Activated CD4-positive, alpha-beta T cell treated with anti-CD3 and anti-CD28 coated beads, Interleukin-2, amount 10 ng/mL, durations not matched to agents 7 days and 5 days (primary cell): ENCODE measurements around the gene ZNHIT6. TPM values are rescaled to one million over a fixed set of nuclear protein-coding genes. Genes with fewer than 3 reads are reported as not detected.
"Not testable (repeated sequence)": the region's sequence is repeated elsewhere in the genome, so short reads cannot be mapped to it uniquely, and the experiment has no call there.

ENCODE experiments used
- CTCF ChIA-PET: fragments of 350-600 bp; sonication (Branson Sonifier 250); formaldehyde crosslinking; loops from one replicate; lab custom pipeline; 2021; ENCODE audit warnings: antibody characterized with exemption; lab: Charles Lee
- POLR2A ChIA-PET: fragments of 350-600 bp; sonication (Branson Sonifier 250); formaldehyde crosslinking; loops from one replicate; lab custom pipeline; 2021; ENCODE audit warnings: antibody characterized with exemption; lab: Charles Lee
- DNase-seq: peaks from one replicate; pipeline ENCODE4 v3.0.0-alpha.2; 2020
- H3K27ac Mint-ChIP-seq: one replicate; pipeline ENCODE4 v1.8.0; 2021; ENCODE audit warnings: mild to moderate bottlenecking, moderate library complexity, mixed read lengths
- H3K27me3 Mint-ChIP-seq: one replicate; pipeline ENCODE4 v1.8.0; 2021; ENCODE audit warnings: mixed read lengths
- H3K36me3 Mint-ChIP-seq: one replicate; pipeline ENCODE4 v1.8.0; 2021; ENCODE audit warnings: low read depth, mixed read lengths
- H3K4me1 Mint-ChIP-seq: one replicate; pipeline ENCODE4 v1.8.0; 2021; ENCODE audit warnings: mixed read lengths
- H3K4me3 Mint-ChIP-seq: one replicate; pipeline ENCODE4 v1.8.0; 2021; ENCODE audit warnings: mild to moderate bottlenecking, moderate library complexity, mixed read lengths
- H3K9me3 Mint-ChIP-seq: one replicate; pipeline ENCODE4 v1.8.0; 2021; ENCODE audit warnings: mixed read lengths
- total RNA-seq, 2 experiments: library from RNA; stranded (reverse); gene quantifications; one replicate each; pipeline ENCODE4 v1.2.3, GENCODE V29; 2021

Gene ZNHIT6, protein sequence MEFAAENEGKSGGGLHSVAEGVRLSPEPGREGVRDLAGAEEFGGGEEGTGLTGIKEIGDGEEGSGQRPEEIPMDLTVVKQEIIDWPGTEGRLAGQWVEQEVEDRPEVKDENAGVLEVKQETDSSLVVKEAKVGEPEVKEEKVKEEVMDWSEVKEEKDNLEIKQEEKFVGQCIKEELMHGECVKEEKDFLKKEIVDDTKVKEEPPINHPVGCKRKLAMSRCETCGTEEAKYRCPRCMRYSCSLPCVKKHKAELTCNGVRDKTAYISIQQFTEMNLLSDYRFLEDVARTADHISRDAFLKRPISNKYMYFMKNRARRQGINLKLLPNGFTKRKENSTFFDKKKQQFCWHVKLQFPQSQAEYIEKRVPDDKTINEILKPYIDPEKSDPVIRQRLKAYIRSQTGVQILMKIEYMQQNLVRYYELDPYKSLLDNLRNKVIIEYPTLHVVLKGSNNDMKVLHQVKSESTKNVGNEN
- 10 to 100 TPM; 16.9 to 20.3 TPM for total RNA-seq

DNA sequence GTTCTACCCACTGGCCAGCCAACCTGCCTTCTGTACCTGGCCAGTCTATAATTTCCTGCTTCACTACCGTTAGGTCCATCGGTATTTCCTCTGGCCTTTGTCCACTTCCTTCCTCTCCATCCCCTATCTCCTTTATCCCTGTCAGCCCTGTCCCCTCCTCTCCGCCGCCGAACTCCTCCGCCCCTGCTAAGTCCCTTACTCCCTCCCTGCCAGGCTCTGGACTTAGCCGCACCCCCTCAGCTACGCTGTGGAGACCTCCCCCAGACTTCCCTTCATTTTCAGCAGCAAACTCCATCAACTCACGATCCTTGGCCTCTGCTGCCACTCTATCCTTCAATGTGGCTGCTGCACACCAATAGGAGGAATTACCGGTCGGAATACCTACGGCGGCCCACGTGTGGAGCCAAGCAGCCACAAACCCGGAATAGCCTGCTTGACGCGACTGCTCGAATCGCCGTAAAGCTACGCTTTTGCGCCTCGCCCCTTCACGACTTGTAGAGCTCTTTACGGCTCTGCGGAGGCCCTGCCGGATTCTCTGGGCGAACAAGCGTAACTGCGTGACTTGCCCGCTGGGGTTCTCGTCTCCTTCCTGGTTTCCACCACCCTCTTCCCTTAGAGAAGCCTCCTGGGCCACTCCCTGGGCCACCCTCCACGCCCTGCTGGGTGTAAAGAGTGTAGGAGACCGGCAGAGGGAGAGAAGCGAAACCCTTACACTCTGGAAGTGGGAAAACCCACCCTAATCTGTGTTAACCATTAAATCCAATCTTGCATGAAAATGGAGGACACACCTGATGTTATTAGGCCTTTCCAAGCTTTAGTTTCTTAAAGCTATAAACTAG, at the start of gene ZNHIT6:
TSS of gene ZNHIT6 (minus strand) at position 444 of the 839 bp plus-strand sequence. CDS start at position 295, 149 bp downstream.
- H3K4me1 Mint-ChIP-seq: peaks cover 21% of the 10 kb centered on the region
- POLR2A ChIA-PET: interaction anchor here (0.6 kb wide), 1 partner anchor 1133 kb away, joined by 3 read pairs; no protein-coding TSS in a partner anchor
- peak; percentile 92 for DNase-seq
- no peaks in the 10 kb centered on the region for H3K9me3 Mint-ChIP-seq
- H3K27ac Mint-ChIP-seq: no peak within 1 kb of the TSS
- H3K27me3 Mint-ChIP-seq: no peaks in the 10 kb centered on the region
- CTCF ChIA-PET: interaction anchor here (0.6 to 2.1 kb wide), 6 partner anchors 9 to 90 kb away, joined by 3 to 6 read pairs (median 3); no protein-coding TSS in a partner anchor
- peaks cover 27% of the 10 kb centered on the region for H3K36me3 Mint-ChIP-seq
- H3K4me3 Mint-ChIP-seq: no peak within 1 kb of the TSS

DNA sequence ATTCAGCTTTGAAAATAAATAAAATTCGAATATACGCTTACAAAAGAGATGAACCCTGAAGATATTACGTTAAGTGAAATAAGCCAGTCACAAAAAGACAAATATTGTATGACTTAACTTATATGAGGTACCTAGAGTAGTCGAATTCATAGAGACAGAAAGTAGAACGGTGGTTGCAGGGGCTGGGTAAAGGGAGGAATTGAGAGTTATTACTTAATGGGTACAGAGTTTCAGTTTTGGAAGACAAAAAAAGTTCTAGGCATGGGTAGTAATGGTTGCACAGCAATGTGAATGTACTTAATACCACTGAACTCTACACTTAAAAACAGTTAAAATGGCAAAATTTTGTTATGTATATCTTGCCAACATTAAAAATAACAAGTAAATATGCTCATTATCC, 48.6 kb upstream of the ZNHIT6 start:
- CTCF ChIA-PET: no interaction called here
- no peak for DNase-seq
- H3K4me1 Mint-ChIP-seq: no peaks in the 10 kb centered on the region
- POLR2A ChIA-PET: no interaction called here
- H3K9me3 Mint-ChIP-seq: no peaks in the 10 kb centered on the region
- H3K27me3 Mint-ChIP-seq: no peaks in the 10 kb centered on the region
- H3K36me3 Mint-ChIP-seq: no peaks in the 10 kb centered on the region
- no peak overlapping the region for H3K27ac Mint-ChIP-seq
- H3K4me3 Mint-ChIP-seq: no peak overlapping the region

DNA sequence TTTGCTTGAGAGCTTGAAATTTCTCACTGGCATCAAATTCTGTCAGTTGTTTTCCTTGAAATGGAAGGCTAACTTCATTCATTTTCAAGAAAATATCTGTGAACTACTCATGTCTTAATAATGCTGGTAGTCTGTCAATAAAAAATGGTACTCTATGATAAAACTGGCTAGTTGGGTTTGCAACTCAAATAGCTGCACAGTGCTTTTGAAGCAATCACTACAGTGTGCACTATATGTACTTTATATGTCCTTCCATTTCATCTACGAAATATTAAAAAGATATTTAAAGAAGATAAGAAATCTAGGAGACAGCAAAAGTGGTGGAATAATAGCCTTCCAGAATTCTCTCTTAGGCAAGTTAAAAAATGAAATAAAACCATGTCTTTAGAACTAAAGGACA, 39.9 kb upstream of the ZNHIT6 start:
- no peak for DNase-seq
- ChIA-PET CTCF (no interaction called here), POLR2A (no interaction called here)
- Mint-ChIP-seq H3K4me3 (no peak overlapping the region), H3K4me1 (no peaks in the 10 kb centered on the region), H3K27ac (no peak overlapping the region), H3K36me3 (no peaks in the 10 kb centered on the region), H3K9me3 (no peaks in the 10 kb centered on the region), H3K27me3 (no peaks in the 10 kb centered on the region)

DNA sequence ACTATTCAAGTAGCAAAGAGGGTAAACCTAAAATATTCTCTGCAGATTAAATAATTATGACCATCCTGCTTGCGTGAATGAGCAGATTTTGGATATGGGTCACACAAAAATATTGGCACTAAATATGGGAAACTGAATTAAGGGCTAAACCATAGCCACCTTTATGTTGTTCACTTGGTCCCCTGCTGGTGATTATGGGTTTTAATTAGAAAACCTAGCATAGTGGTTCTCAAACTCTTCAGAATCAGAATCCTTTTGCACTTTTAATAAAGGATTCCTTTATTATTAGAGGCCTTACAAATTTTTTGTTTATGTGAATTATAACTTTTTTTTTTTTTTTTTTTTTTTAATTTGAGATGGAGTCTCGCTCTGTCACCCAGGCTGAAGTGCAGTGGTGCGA, 38.5 kb upstream of the ZNHIT6 start:
- no peak overlapping the region for H3K27ac Mint-ChIP-seq
- ChIA-PET CTCF (no interaction called here), POLR2A (no interaction called here)
- no peaks in the 10 kb centered on the region for H3K9me3 Mint-ChIP-seq
- no peaks in the 10 kb centered on the region for H3K4me1 Mint-ChIP-seq
- H3K27me3 Mint-ChIP-seq: peaks cover 1% of the 10 kb centered on the region
- H3K4me3 Mint-ChIP-seq: no peak overlapping the region
- H3K36me3 Mint-ChIP-seq: no peaks in the 10 kb centered on the region
- DNase-seq: no peak

DNA sequence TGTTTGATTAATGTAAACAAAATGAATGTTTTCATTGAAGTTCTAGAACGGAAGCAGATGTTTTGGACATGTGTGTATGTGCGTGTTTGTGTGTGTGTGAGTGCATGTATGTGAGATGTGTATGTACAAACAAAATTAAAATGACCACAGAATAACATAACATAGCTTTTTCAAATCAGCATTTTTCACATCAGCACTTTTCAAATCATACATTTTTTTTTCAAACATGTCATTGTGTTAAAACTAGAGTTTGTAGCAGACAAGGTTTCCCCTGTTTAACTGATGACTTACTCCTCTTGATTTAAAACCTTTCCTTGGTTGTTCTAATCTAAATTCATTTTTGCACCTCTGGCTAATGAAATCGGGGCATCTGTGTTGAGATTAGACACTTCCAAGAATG, 35.6 kb upstream of the ZNHIT6 start:
- H3K9me3 Mint-ChIP-seq: no peaks in the 10 kb centered on the region
- no peak overlapping the region for H3K4me3 Mint-ChIP-seq
- H3K27ac Mint-ChIP-seq: no peak overlapping the region
- DNase-seq: no peak
- H3K36me3 Mint-ChIP-seq: no peaks in the 10 kb centered on the region
- H3K27me3 Mint-ChIP-seq: peaks cover 3% of the 10 kb centered on the region
- H3K4me1 Mint-ChIP-seq: no peaks in the 10 kb centered on the region
- CTCF ChIA-PET: no interaction called here
- POLR2A ChIA-PET: no interaction called here

DNA sequence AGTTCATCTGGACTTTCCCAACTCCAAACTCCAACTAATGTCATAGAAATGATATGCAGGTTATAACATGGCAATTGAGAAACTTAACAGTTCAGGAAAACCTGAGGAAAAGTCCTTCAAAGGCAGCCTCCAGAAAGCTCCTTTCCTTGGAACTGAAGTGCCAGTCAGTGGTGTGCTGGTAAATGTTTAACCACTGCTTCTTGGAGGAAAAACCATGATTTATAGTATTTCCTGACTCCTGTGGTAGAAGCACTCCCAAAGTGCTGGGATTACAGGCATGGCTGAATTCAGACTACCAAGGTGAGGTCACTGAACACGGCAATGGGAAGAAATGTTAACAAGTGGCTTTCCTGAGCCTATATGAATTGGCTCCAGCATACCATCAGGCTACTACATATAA, 26.7 kb upstream of the ZNHIT6 start:
- Mint-ChIP-seq H3K27me3 (peaks cover 9% of the 10 kb centered on the region), H3K9me3 (no peaks in the 10 kb centered on the region), H3K4me3 (no peak overlapping the region), H3K4me1 (no peaks in the 10 kb centered on the region), H3K36me3 (no peaks in the 10 kb centered on the region), H3K27ac (no peak overlapping the region)
- DNase-seq: no peak
- ChIA-PET CTCF (no interaction called here), POLR2A (no interaction called here)

DNA sequence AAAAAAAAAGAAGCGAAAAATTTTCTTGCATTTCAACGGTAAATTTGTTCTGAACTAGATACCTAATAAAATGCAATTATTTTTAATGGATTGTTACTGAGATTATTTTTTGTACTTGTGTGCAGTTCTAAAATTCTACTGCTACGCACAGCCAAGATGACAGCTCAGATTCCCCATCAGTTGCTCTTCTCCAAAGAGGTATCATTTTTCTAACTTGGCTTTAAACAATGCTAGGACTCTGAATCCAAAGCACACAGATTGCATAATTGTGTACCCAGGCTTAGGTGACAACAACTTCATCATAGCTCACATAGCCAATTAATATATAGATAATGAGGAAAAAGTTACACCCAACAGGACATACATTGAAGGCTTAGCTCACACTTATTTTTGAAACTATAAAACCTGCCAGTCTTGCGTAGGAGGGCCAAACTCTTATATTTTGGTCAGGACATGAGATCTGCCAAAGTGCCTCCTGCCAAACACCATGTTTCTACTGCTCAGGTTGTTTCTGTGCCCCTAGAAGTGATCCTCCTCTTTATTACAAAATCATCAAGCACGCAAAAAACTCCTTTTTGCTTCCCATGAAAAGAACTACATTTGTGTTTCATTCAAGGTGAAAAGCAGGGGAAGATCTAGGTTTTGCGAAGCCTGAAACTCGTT, 10.6 kb upstream of the ZNHIT6 start:
- CTCF ChIA-PET: no interaction called here
- no peak for DNase-seq
- peaks cover 20% of the 10 kb centered on the region for H3K9me3 Mint-ChIP-seq
- peaks cover 4% of the 10 kb centered on the region for H3K4me1 Mint-ChIP-seq
- POLR2A ChIA-PET: interaction anchor here (0.6 kb wide), 1 partner anchor 64 kb away, joined by 7 read pairs; no protein-coding TSS in a partner anchor
- H3K27ac Mint-ChIP-seq: no peak overlapping the region
- peaks cover 8% of the 10 kb centered on the region for H3K27me3 Mint-ChIP-seq
- H3K4me3 Mint-ChIP-seq: no peak overlapping the region
- H3K36me3 Mint-ChIP-seq: no peaks in the 10 kb centered on the region

DNA sequence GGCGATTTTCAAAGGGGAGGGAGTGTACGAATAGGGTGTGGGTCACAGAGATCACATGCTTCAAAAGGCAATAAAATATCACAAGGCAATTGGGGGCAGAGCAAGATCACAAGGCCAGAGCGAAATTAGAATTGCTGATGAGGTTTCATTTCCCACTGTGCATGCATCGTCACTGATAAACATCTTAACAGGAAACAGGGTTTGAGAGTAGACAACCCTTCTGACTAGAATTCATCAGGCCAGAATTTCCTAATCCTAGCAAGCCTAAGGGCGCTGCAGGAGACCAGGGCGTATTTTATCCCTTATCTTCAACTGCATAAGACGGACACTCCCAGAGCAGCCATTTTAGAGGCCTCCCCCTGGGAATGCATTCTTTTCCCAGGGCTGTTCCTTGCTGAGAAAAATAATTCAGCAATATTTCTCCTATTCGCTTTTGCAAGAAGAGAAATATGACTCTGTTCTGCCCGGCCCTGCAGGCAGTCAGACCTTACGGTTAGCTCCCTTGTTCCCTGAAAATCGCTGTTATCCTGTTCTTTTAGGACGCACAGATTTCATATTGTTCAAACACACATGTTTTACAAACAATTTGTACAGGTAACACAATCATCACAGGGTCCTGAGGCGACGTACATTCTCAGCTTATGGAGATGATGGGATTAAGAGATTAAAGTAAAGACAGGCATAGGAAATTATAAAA, 6.3 kb upstream of the ZNHIT6 start:
- CTCF ChIA-PET, H3K27ac Mint-ChIP-seq, POLR2A ChIA-PET, H3K4me1 Mint-ChIP-seq, H3K4me3 Mint-ChIP-seq, H3K27me3 Mint-ChIP-seq, H3K36me3 Mint-ChIP-seq, DNase-seq: not testable (repeated sequence)
- H3K9me3 Mint-ChIP-seq: peaks cover 17% of the 10 kb centered on the region

DNA sequence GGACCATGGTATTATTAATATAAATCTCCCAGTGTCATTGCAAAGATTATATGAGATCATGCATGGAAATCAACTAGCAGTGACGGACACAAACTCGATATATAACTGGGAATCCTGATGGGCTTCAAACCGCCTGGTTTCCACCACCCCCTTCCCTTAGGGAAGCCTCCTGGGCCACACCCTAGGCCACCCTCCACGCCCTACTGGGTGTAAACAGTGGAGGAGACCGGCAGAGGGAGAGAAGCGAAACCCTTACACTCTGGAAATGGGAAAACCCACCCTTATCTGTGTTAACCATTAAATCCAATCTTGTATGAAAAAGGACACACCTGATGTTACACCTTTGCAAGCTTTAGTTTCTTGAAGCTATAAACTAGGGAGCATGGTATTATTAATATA, 595 bp upstream of the ZNHIT6 start:
- no peaks in the 10 kb centered on the region for H3K9me3 Mint-ChIP-seq
- H3K27me3 Mint-ChIP-seq: no peaks in the 10 kb centered on the region
- no peak overlapping the region for H3K27ac Mint-ChIP-seq
- POLR2A ChIA-PET: no interaction called here
- H3K4me3 Mint-ChIP-seq: no peak overlapping the region
- peaks cover 15% of the 10 kb centered on the region for H3K4me1 Mint-ChIP-seq
- CTCF ChIA-PET: interaction anchor here (0.9 to 2.1 kb wide), 5 partner anchors 9 to 30 kb away, joined by 3 to 6 read pairs (median 3); no protein-coding TSS in a partner anchor
- DNase-seq: no peak
- H3K36me3 Mint-ChIP-seq: peaks cover 21% of the 10 kb centered on the region

DNA sequence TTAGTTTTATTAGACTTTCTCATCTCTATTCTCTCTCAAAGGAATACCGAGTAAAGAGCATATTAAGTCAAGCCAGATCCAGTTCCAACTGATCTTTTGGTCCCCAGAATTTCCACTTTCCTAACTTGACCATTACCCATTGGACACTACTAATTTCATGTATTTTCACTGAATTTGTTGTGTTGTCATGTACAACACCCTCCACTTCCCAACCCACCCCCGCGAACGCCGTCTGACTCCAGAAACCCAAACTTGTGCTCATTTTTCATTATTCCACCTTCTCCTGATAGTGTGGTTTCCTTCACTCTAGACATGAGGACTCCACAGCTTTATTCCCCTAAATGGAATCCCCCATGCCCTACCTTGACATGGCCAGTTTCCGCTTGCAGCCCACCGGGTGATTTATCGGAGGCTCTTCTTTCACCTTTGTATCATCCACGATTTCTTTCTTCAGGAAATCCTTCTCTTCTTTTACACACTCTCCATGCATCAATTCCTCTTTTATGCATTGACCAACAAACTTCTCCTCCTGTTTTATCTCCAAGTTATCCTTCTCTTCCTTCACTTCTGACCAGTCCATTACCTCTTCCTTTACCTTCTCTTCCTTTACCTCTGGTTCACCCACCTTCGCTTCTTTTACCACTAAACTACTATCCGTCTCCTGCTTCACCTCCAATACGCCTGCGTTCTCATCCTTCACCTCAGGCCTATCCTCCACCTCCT, 805 bp downstream of the ZNHIT6 start:
- peaks cover 24% of the 10 kb centered on the region for H3K4me1 Mint-ChIP-seq
- no peak overlapping the region for H3K4me3 Mint-ChIP-seq
- no peaks in the 10 kb centered on the region for H3K9me3 Mint-ChIP-seq
- ChIA-PET POLR2A (no interaction called here), CTCF (interaction anchor here (0.6 to 2.1 kb wide), 3 partner anchors 8 to 89 kb away, joined by 3 to 6 read pairs (median 3); no protein-coding TSS in a partner anchor)
- DNase-seq: no peak
- H3K27ac Mint-ChIP-seq: no peak overlapping the region
- H3K27me3 Mint-ChIP-seq: no peaks in the 10 kb centered on the region
- peaks cover 31% of the 10 kb centered on the region for H3K36me3 Mint-ChIP-seq

DNA sequence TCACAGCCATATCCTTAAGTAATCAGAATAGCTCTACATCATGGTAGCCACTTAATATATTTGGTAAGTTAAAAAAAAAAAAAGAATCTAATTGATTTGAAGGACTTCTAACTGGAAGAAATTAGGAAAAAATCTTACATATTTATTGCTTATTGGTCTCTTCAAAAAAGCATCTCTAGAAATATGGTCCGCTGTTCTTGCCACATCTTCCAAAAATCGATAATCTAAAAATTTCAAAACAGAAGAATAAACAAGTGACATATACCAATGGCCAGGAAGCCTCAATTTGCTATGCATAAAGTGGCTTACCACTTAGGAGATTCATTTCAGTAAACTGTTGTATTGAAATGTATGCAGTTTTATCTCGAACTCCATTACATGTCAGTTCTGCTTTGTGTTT, 2.3 kb downstream of the ZNHIT6 start:
- H3K36me3 Mint-ChIP-seq: peaks cover 43% of the 10 kb centered on the region
- no peak for DNase-seq
- ChIA-PET CTCF (no interaction called here), POLR2A (no interaction called here)
- H3K9me3 Mint-ChIP-seq: no peaks in the 10 kb centered on the region
- H3K27me3 Mint-ChIP-seq: no peaks in the 10 kb centered on the region
- peaks cover 24% of the 10 kb centered on the region for H3K4me1 Mint-ChIP-seq
- no peak overlapping the region for H3K27ac Mint-ChIP-seq
- H3K4me3 Mint-ChIP-seq: no peak overlapping the region

DNA sequence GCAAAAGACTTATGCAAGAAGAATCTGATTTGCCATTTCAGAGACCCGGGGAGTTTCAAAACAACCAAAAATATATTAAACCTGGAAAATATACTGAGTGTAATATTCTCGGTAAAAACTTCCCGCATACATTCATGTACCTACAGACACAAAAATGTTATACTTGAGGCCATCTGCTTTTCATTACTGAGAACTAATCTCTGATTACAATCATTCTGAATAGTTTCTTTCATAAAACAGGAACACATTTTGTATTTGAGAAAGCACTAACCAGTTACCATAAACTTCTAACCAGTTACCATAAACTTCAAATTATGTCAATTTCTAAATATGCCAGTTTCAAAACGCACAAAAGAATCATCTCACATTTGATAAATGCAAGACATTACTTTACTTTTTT, 7.8 kb downstream of the ZNHIT6 start:
- Mint-ChIP-seq H3K27me3 (no peaks in the 10 kb centered on the region), H3K4me3 (no peak overlapping the region), H3K4me1 (peaks cover 18% of the 10 kb centered on the region), H3K36me3 (peaks cover 54% of the 10 kb centered on the region), H3K27ac (no peak overlapping the region), H3K9me3 (no peaks in the 10 kb centered on the region)
- ChIA-PET CTCF (no interaction called here), POLR2A (no interaction called here)
- DNase-seq: no peak
